MV-4-11 (cell line): ENCODE measurements around the gene SNRPB.
A peak's percentile ranks its signal among the peaks of the same experiment; 100 is the strongest.

Experiments
- DNase-seq: peaks from one replicate; lab custom pipeline; 2025; lab: John Stamatoyannopoulos, UW

The SNRPB gene

DNA sequence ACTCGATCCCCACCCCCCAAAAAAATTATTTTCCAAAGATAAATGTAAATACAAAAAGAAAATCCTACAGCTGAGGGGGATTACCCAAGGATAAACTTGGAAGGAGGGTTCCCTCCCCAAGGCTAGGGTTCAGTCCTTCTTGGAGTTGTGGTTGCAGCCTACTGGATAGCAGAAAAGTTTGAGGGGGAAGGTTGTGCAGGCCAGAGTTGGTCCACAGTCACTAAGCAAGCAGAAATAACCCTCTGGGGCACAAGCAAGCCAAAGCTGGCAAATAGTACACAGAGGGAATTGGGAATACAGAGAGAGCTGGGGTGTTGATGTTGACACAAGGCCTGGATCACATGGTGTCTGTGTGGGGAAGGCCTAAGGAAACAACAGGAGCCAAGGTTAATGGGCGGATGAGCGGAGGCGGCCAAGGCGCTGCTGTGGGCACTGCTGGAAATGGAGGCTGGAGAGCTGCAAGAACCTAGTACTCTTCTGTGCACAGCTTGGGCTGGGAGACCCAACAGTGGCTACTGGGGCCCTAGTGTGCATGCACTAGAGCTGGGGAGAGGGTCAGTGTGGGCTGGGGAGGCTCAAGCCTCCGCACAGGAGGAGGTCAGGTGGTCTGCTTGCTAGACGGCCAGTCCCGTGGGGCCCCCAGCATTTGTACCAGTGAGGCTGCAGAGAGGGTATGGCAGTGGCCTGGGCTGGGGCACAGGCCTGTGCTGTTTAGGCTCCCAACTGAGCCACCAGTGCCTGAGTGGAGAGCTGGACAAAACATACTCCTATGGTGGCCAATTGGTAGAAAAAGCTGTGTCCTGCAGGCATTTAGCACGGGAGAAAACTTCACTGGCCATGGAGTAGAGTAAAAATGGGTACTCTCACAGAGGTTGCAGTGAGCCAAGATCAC is 5.5 kb upstream of the SNRPB start:
- DNase-seq: no peak

DNA sequence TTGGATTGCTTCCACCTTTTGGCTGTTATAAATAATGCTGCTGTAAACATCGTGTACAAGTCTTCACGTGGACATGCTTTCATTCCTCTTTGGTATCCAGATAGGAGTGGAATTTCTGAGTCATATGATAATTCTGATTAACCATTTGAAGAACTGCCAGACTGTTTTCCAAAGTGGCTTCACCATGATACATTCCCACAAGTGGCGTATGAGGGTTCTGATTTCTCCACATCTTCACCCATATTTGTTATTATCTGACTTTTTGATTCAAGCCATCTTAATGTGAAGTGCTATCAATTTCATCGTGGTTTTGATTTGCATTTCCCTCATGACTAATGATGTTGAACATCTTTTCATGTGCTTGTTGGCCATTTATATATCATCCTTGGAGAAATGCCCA is 2.9 kb upstream of the SNRPB start:
- no peak for DNase-seq

DNA sequence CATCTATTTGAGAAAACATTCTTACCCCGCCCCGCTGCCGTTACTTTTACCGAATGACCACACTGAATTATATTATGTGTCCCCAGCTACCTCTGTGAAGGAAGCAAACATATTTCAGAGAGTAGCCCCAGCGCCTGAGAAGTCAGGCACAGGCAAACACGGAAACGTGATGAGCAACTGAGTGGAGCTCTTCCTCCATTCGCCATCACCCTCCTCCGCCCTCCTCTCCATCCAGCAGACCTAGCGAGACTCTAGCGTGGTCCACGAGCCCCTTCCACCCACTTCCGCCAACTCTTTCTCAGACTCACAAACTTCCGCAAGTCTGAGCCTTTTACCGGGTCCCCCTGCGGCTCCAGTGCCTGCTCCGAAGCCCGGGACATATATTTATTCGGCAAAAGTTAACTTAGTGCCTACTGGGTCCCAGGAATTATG is 582 bp downstream of the SNRPB start:
- DNase-seq: peak; percentile 44

DNA sequence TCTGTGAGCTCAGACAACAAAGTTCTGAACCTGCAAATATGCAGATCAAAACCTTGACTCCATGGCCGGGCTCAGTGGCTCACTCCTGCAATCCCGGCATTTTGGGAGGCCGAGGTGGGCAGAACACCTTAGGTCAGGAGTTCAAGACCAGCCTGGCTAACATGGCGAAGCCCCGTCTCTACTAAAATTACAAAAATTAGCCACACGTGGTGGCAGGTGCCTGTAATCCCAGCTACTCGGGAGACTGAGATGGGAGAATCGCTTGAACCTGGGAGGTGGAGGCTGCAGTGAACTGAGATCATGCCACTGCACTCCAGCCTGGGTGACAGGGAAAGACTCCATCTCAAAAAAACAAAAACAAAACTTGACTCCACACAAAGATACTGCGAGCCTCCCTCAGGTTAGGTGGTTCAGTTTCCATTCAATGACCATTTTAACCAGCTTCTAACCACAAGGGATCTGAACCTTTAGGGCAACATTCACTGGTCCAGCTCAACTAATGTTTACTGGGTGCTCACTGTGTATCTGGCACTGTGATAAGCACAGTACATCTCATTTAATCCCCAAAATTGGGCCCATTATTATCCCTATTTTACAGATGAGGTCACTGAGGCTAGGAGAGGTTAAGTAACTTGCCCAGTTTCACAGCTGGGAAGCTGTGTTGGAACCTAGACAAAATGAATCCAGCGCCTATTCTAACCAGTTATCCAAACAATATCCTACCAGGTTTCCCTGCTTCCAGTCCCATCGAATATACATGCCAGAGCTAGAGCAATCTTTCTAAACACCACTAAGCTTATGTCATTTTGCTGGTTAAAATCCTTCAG is 1.8 kb downstream of the SNRPB start:
- DNase-seq: no peak

DNA sequence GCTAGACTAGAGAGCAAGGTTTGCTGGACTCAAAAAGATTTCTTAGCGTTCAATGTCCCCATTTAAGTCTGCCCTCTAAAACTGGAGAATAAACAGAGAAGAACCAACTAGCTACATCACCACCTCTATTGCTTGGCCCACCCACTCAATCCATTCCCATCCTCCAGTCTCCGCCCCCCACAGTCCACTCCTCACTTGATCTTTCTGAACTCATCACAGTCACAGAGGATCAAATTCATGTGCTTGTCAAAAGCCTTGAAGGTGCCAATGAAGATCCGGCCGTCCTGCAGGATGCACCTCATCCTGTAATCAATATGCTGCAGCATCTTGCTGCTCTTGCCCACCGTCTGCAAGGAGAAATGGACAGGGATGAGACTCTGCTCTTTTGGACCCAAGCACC is 3.2 kb downstream of the SNRPB start:
- DNase-seq: no peak

DNA sequence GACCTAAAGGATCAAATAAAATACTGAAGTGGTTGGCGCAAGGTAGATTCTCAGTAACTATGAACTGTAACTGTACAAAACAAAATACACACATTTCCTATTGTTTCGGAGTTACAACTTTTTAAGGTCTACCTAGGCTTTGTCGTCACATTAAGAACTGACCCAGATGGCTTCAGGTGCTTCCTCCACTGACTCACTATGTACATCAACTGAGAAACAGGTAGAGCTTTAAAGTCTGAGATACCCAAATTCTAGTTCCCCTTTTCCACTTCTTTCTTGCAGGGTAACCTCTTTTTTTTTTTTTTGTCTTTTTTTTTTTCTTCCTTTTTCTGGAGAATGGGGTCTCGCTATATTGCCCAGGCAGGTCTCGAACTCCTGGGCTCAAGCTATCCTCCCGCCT is 5.5 kb downstream of the SNRPB start:
- DNase-seq: peak; percentile 21

DNA sequence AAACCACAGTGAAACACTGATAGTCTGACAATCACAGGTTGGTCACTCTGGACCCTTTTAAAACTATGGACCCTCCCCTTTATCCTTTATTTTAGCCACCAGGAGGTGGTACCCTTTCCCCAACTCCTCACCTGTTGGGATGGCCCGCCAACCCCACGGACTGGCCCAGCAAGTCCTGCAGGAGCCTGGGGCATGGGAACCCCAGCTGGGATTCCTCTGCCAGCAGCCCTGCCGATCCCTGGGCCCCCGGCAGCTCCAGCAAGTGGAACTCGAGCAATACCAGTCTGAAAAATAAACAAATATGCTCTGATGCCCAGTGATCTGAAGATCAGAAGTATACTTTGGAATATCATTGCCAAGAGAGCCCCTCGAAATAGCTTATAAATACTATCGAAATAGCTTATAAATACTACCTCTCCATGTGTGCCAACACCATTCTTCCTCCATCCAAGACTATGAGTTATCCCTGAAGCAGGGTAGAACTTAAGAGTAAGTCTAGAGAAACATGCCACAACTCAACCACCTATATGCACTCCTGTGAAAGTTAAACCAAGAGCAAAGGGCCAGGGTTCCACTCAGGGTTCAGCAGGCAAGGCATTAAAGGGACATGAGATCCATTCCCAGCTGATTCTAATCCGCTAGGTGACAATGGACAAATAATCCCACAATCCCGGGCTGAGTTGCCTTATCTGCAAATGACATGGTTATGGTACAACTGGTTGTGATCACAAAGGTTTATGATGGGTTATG is 6.8 kb downstream of the SNRPB start:
- no peak for DNase-seq

DNA sequence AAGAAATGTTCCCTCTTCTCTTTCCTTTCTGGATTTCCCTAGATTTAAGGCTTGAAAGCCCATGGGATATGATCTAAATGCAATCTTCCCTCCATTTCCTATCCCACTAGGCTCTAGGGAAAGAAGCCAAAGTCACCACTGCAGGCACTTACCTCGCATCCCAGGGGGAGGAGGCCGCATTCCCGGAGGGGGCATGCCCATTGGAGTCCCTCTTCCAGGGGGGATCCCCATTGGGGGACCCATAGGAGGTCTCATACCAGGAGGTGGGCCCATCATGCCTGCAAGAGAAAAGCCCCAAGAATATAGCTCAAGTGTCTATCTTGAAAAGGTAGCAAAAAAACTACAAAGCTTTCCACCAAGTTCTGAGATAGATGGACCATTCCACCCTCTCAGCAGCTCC is 8.1 kb downstream of the SNRPB start:
- DNase-seq: no peak

DNA sequence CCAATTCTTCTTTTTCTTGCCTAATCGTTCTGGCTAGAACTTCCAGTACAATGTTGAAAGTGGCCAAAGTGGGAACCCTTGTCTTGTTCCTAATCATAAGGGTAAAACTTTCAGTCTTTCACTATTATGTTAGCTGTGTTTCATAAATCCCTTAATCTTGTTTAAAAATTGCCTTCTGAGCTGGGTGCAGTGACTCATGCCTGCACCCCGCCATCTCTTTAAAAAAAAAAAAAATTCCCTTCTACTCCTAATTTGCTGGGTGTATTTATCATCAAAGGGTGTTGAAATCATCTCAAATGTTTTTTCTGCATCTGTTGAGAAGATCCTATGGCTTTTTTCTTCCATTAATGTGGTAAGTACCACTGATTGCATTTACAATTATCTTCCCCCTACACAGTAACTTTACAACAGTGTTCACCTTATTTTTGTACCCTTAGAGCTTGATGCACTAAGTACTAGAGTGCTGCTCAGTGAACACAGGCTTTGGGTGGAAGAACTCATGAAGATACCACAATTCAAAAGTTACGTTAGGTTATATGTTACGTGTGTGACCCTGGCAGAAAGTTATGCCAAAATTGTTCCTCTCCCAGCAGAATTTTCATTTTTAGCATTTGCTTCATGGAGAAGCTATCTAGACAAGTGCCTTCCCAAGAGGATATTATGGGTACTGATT is 9.7 kb downstream of the SNRPB start:
- DNase-seq: peak; percentile 36

DNA sequence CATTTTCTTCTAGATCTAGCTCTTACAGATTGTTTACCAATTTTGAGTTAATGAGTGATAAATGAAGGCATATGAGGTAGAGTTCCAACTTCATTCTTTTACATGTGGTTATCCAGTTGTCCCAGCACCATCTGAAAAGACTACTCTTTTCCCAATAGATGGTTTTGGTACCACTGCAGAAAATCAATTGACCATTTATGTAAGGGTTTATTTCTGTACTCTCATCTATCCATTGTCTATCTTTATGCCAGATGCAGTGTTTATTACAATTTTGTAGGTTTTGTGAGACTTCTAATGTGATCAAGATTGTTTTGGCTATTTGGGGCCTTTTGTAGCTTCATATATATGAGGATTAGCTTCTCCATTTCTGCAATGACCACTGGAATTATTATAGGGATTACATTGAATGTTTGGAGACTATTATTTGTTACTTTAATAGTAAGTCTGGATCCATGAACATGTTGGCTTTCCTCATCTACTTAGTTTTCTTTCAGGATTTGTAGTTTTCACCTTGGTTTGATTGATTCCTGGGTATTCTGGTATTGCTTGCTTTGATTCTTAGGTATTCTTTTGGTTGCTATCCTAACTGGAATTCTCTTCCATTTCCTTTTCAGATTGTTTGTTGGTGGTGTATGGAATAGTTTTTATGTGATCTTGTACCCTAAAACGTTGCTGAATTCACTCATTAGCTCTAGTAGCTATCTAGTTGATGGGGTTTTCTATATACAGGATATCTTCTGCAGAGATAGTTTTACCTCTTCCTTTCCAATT is 10.4 kb downstream of the SNRPB start:
- DNase-seq: no peak

DNA sequence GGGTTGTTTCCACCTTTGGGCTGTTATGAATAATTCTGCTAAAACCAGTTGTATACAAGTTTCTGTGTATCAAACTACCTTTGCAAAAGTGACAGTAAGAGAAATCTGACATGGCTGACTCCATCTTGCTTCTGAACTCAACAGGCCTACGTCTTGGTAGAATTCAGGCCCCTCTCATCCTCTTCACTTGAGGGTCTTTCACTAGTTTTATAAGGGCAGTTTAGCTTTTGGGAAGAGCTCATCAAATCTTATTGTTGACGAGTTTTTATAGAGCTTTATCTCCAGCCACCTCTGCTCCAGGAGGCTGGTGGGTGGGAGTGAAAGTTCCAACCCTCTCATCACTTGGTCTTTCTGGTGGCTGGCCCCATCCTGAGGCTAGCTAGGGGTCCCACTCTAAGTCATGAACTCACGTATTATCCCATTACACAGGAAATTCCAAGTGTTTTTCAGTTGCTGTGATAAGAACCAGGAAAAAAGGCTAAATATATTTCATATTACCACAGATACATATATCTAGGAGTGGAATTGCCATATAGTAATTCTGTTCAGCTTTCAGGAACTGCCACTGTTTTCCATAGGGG is 11.6 kb downstream of the SNRPB start:
- DNase-seq: no peak

DNA sequence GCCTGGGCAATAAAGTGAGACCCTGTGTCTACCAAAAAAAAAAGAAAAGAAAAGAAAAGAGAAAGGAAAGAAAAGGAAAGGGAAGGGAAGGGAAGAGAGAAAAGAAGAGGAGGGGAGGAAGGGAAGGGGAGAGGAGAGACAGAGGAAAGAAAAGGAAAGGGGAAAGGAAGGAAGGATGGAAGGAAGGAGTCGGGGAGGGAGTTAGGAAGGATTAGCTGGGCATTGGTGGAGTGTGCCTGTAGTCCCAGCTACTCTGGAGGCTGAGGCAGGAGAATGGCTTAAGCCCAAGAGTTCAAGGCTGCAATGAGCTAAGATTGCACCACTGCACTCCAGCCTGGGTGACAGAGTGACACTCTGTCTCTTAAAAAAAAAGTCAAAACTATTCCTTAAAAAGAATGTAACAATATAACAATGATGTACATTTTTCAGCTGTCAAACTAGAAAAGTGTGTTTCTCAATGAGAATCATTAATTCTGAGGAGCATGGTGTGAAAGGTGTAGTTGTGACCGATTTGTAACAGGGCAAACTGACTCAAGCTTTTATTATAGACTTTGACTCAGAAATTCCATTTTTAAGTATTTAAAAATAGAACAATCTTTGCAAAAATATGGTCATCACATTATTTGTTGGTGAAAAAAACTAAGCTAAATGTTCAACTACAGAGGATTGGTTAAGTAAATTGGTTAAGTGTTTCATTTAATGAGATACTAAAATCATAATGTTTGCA is 14.7 kb downstream of the SNRPB start:
- DNase-seq: no peak

DNA sequence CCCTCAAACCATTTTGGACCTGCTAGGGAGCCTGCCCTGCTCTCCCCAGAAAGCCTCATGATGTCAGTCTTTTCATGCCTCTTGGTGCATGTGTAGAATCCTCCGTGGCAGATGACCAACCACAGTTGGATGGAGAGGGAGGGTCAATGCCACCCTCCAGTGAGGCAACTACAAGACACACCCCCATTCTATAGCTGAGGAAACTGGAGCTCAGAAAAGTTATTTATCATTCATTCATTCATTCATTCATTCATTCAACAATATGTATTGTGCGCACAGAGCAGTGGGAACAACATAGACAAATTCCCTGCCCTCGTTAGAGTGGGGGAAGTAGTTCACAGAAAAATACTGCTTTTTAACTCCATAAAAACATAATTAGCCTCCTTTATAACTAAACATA is 16.8 kb downstream of the SNRPB start:
- DNase-seq: no peak

DNA sequence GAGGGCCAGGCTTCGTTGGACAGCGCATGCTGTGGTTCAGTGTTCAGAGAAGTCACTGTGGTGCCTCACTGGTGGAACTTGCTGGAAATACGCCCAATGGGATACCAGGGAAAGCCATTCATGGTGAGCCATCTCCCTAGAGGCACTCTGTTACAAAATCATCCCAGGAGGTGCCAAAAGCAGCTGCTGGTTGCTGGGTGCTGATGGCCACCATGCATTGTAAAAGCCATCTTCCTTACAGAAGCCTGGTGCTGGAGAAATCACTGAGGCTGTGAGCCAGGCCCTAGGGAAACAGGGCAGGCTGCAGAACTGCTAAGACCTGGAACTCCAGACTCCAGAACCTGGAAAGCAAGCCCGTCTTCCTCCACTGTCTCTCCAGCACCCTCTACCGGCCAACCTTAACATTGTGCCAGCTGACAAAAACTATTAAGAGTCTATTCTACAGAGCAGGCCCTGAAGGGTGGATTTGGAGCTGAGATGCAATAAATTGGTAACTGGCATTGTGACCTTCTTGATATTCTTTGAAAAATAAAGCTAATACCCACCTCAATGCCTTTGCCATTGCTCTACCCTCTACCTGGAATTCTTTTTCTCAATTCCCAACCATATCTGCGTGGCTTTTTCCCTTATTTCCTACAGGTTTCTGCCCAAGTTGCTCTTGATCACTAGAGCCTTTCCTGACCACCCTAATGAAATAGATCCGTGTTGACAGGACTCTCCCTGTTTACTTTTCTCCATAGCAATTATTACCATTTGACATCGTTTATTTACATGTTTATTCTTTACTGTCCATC is 18.5 kb downstream of the SNRPB start:
- peak; percentile 39 for DNase-seq

DNA sequence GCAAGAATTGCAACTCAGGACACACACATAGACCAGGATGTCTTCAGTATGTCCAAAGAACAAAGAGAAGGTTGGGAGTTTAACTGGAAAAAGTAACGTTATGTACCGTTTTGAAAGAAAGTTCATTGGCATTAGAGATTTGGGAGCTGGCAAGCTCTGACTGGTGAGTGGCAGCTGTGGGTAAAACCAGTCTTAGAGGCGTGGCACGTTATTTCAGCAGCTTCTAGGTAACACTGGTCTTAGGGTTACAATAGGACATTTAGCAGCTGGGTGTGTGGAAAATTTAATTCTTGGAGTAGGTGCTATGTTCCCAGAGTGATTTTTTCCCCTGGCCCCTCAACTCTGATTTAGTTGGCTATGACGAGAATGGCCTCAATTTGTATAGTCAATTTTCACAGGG is 19.2 kb downstream of the SNRPB start:
- no peak for DNase-seq

DNA sequence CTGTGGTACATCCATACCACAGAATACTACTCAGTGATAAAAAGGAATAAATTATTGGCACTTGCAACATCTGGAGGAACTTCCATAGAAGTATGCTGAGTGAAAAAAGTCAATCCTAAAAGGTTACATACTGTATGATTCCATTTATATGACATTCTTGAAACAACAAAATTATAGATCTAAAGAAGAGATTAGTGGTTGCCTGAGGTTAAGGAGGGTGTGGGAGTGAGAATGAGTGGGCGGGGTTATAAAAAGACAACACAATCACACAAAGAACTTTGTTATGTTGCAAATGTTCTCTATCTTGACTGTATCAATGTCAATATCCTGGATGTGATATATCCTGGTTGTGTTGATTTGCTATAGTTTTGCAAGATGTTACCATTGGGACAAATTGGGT is 21.2 kb downstream of the SNRPB start:
- DNase-seq: no peak

DNA sequence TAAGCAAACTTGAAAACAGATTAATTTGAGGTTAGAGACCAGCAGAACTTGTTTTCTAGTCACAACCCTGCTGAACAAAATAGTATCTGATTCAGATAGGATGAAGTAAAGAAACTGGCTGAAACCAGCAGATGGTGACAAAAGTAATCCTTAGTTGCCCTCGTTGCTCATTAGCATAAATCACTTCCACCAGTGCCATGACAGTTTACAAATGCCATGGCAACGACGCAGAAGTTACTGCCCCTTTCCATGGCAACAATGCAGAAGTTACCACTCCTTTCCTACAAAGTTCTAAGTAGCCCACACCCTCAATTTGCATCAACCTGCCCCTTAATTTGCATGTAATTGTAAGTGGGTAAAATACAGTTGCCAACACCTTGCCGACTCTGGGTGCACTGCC is 23.7 kb downstream of the SNRPB start:
- DNase-seq: peak; percentile 73

DNA sequence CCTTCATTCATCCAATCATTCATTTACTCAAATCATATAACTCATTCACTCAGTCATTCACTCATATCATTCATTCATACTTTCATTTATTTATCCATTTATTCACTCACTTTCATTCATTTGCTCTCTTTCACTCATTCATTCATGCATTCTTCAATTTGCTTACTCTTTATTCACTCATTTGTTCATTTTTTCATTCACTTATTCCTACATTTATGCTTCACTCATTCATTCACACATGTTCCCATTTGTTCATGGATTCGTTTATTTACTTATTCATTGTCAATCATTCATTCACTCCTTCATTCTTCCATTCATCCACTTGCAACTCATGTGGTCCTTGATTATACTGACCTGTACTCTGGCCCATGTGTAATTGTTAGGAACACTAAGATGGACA is 39.4 kb downstream of the SNRPB start:
- DNase-seq: no peak

DNA sequence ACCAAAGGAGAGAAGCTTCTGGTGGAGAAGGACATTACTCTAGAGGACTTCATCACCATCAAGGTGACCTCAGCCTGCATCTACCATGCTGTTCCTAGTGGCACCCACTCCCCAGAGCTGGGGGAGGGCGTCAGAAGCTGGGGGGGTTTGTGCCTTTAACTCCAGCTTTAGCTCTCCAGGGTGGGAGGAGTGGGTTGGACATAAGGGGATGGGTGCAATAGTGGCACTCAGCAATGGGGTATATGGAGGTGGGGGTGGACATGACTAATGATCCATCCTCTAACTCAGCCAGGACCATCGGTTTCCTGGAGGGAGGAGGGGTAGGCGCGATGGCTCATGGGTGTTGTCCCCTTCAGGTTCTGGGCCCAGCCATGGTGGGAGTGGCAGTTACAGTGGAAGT is 40.1 kb downstream of the SNRPB start:
- DNase-seq: no peak
